B cell (primary cell): ENCODE data around the gene CASR.

Source experiments
- CTCF ChIP-seq: fragments of 200-600 bp; IDR thresholded peaks from one replicate; pipeline ENCODE4 v1.8.0; 2022; ENCODE audit warnings: antibody characterized with exemption, mild to moderate bottlenecking
- EZH2 ChIP-seq: IDR thresholded peaks from 2 replicates; pipeline ENCODE4 v1.6.1; 2012; ENCODE audit warnings: borderline replicate concordance, low read depth, mild to moderate bottlenecking, moderate library complexity, low read length; ENCODE audit not compliant: insufficient read depth, poor library complexity, severe bottlenecking

- no peak for TF ChIP-seq CTCF
- TF ChIP-seq EZH2: no peak
Observed at GRCh38 chr3:122294359-122294758, 110.9 kb downstream of the CASR start.
